Colonic mucosa (tissue), 4 donors: ENCODE results near the gene SFXN4. TPM values are rescaled to one million over a fixed set of nuclear protein-coding genes. Genes with fewer than 3 reads are reported as not detected.

Experiments
- DNase-seq: peaks from one replicate; pipeline ENCODE4 v3.0.0-alpha.2; 2020
- H3K27ac ChIP-seq: fragments of 200-600 bp; one replicate; pipeline ENCODE4 v1.8.0; 2021
- H3K27me3 ChIP-seq: fragments of 200-600 bp; one replicate; pipeline ENCODE4 v1.8.0; 2021
- H3K36me3 ChIP-seq: fragments of 200-600 bp; one replicate; pipeline ENCODE4 v1.8.0; 2021
- H3K4me1 ChIP-seq: fragments of 200-600 bp; one replicate; pipeline ENCODE4 v1.8.0; 2021; ENCODE audit warnings: mild to moderate bottlenecking
- H3K4me3 ChIP-seq: fragments of 200-600 bp; one replicate; pipeline ENCODE4 v1.8.0; 2021
- H3K9ac ChIP-seq, 2 donors: one replicate each; pipeline ENCODE4 v1.7.0; 2013; ENCODE audit warnings: control low read depth in 2 of 2, low read depth in 2 of 2, low read length in 2 of 2
- H3K9me3 ChIP-seq: fragments of 200-600 bp; one replicate; pipeline ENCODE4 v1.8.0; 2021
- CTCF ChIP-seq: fragments of 200-600 bp; IDR thresholded peaks from one replicate; pipeline ENCODE4 v1.8.0; 2022; ENCODE audit warnings: antibody characterized with exemption, mild to moderate bottlenecking
- intact Hi-C: fragments of 100-400 bp; cut with DNase I; formaldehyde crosslinking; loops from one replicate; pipeline ENCODE4 v1.14.1; 2022
- total RNA-seq, 2 donors: library from RNA; stranded (reverse); fragmentation: NEBNext Ultra II Directional in 1 of 2; extraction: Animal tissue kit (Norgen Biotek cat#: 25700) in 1 of 2; gene quantifications; one replicate each; pipeline ENCODE4 v1.2.1, GENCODE V29; 2021
- donor health status: healthy.
- donor health status: DM: no; HTN: no; CAD: no.
- donor health status: DM: no; HTN: no; CAD: no.

Gene SFXN4
- total RNA-seq, 2 donors from 2014 or later = 29.4 to 37.2 TPM

DNA sequence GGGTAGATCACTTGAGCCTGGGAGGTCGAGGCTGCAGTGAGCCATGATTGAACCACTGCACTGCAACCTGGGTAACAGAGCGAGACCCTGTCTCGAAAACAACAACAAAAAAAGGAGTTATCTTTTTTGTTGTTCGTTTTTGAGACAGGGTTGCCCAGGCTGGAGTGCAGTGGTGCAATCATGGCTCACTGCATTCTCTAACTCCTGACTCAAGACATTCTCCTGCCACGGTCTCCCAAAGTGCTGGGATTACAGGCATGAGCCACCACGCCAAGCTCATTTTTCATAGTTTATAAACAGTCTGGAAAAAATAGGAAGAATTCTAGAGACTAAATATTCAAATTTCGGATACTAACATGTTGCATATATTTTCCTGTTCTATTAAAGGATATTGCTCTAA lies 29.4 kb downstream of the SFXN4 start:
- no peaks in the 10 kb centered on the region for H3K9me3 ChIP-seq
- intact Hi-C loops = no loop called here
- no peaks in the 10 kb centered on the region for H3K4me1 ChIP-seq
- H3K27ac ChIP-seq = no peak overlapping the region
- no peaks in the 10 kb centered on the region for H3K36me3 ChIP-seq
- H3K4me3 ChIP-seq = no peak overlapping the region
- H3K27me3 ChIP-seq = no peaks in the 10 kb centered on the region
- TF ChIP-seq CTCF = no peak
- no peak overlapping the region for H3K9ac ChIP-seq
- no peak for DNase-seq

DNA sequence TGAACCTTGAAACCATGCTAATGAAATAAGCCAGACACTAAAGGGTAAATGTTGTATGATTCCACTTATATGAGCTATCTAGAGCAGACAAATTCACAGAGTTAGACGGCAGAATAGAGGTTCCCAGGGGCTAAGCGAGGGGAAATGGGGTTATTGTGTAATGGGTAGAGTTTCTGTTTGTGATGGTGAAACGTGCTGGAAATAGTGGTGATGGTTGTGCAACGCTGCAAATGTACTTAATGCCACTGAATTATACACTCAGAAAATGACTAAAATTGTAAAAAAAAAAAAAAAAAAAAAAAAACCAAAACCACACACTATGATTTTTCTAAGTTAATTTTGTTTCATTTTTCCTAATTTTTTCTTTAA lies 30.0 kb downstream of the SFXN4 start:
- Histone ChIP-seq H3K9me3 (no peaks in the 10 kb centered on the region), H3K27me3 (no peaks in the 10 kb centered on the region), H3K4me3 (no peak overlapping the region), H3K36me3 (no peaks in the 10 kb centered on the region), H3K4me1 (no peaks in the 10 kb centered on the region), H3K27ac (no peak overlapping the region), H3K9ac (no peak overlapping the region)
- TF ChIP-seq CTCF = no peak
- DNase-seq = no peak
- intact Hi-C loops = no loop called here

DNA sequence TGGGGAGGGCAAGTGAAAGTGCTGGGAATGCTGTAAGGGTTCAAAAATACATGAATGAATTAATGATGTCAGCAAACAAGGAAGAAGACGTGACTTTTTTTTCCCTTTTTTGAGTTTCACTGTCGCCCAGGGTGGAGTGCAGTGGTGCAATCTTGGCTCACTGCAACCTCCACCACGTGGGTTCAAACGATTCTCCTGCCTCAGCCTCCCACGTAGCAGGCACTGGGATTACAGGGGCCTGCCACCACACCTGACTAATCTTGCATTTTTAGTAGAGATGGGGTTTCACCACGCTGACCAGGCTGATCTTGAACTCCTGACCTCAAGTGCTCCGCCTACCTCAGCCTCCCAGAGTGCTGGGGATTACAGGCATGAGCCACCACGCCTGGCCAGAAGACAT lies 31.6 kb downstream of the SFXN4 start:
- intact Hi-C loops = no loop called here
- Histone ChIP-seq H3K27me3 (no peaks in the 10 kb centered on the region), H3K9me3 (no peaks in the 10 kb centered on the region), H3K4me1 (no peaks in the 10 kb centered on the region), H3K36me3 (no peaks in the 10 kb centered on the region), H3K9ac (no peak overlapping the region), H3K27ac (no peak overlapping the region), H3K4me3 (no peak overlapping the region)
- no peak for DNase-seq
- no peak for TF ChIP-seq CTCF

DNA sequence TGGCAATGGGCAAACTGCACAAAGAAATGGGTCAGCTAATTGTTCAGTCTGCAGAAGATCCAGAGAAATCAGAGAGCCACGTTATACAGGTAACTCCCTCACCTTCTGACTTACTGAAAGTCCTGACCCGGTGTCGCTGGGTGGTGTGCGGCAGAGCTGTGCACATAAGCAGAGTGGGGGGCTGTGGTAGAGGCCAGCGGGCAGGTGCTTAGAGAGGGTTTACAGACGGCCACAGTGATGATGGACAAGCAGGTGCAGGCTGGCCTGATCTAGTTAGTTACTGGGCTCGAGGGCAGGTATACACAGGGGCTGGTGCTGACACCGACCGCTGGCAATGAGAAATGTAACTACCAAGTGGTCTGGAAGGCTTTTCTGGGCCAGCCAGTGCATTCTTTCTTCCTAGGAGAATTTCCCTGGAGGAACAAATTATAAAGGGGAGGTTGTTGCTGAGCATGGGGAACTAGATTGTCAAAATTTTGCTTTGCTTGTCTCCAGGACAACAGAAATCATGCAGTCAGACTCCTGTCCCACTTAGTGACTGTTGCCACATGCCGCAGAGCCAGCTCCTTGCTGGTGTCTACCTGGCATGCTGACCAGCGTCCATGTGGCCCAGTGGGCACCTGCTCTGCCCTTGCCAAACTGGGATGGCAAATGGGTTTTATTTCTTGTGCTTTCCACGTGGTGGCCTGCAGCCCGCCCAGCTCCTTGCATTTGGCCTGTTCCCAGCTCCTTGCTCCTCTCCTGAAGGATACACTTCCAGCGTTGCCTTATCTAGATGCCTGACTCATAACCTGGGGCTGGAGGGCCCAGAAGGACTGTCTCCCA lies 32.8 kb downstream of the SFXN4 start:
- DNase-seq = no peak
- Histone ChIP-seq H3K9me3 (no peaks in the 10 kb centered on the region), H3K27me3 (no peaks in the 10 kb centered on the region), H3K4me1 (no peaks in the 10 kb centered on the region), H3K9ac (no peak overlapping the region), H3K27ac (no peak overlapping the region), H3K4me3 (no peak overlapping the region), H3K36me3 (no peaks in the 10 kb centered on the region)
- intact Hi-C loops = no loop called here
- TF ChIP-seq CTCF = no peak

DNA sequence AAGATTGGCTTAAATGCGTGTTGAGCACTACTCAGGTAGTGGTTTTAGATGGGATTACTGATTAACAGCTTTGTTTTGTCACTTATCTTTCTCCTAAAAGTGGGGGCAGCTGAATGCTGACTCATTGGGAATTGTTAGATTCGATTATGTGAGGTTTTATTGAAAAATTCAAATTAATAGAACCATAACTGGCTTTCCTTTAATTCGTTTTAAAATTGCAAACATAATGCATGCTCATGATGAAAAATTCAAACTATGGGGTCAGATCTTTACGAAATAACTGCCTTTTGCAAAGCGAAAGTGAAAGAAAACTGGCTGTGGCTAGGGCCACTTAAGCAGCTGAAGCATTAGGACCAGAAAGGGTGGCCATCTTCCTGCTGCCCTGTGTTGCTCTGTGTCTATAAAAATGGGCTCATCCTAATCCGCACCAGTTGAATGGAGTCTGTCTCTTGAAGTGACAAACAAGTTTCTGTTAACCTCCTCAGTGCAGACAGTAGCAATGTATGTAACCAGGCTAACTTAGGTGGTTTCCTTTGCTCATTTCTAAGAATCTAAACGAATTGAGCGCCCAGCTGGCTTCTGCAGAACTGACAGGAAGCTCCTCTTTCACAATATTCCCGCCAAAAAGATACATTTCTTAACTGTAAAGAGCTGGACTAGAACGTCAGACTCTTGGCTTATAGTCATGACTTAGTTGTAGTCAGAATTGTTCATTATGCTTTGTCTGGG lies 33.8 kb downstream of the SFXN4 start:
- H3K27me3 ChIP-seq = no peaks in the 10 kb centered on the region
- H3K27ac ChIP-seq = peak overlapping the region; percentile 60
- peak; percentile 22 for DNase-seq
- no peak for TF ChIP-seq CTCF
- H3K4me3 ChIP-seq = peak overlapping the region; percentile 4
- H3K9me3 ChIP-seq = no peaks in the 10 kb centered on the region
- H3K9ac ChIP-seq = no peak overlapping the region
- intact Hi-C loops = no loop called here
- no peaks in the 10 kb centered on the region for H3K36me3 ChIP-seq
- H3K4me1 ChIP-seq = no peaks in the 10 kb centered on the region
